HCT116 (cell line): ENCODE data around the gene PAX2. TPM values are rescaled to one million over a fixed set of nuclear protein-coding genes. Genes with fewer than 3 reads are reported as not detected.

ENCODE experiments used
- ATAC-seq: fragments of 200-7000 bp; cut with Tn5 transposase; 2 replicates; pipeline ENCODE4 v1.9.1; 2020; ENCODE audit warnings: mild to moderate bottlenecking, moderate library complexity
- BruUV-seq: library from RNA; stranded (reverse); fragments of 400-500 nt; replicated peaks from 2 replicates; lab custom pipeline; 2021; lab: Mats Ljungman, UMichigan
- CTCF ChIA-PET: fragments of 300-600 bp; sonication (Branson Sonifier 250); formaldehyde crosslinking; loops from one replicate; lab custom pipeline; 2021; ENCODE audit warnings: antibody characterized with exemption; lab: Charles Lee
- POLR2A ChIA-PET: fragments of 300-600, 350-600 bp; sonication (Branson Sonifier 250); formaldehyde crosslinking; loops from one replicate; lab custom pipeline; 2021; ENCODE audit warnings: antibody characterized with exemption; lab: Charles Lee
- RAD21 ChIA-PET, 2 experiments: fragments of 300-600 bp; sonication (Branson Sonifier 250); formaldehyde crosslinking; loops; one replicate each; lab custom pipeline; 2023; ENCODE audit warnings: low total read pairs in 2 of 2; ENCODE audit not compliant: uncharacterized antibody in 2 of 2, unreplicated experiment in 2 of 2, low non-redundant PET in 1 of 2; lab: Charles Lee
- DNase-seq: peaks from one replicate; pipeline ENCODE4 v3.0.0-alpha.2; 2010; ENCODE audit warnings: low read depth, low spot score
- H2AFZ ChIP-seq: fragments of 200-600 bp; shearing (Covaris generic), sonication (generic); 2 replicates; pipeline ENCODE4 v1.6.1; 2017; ENCODE audit warnings: low read depth, mixed run types, mixed read lengths, antibody characterized with exemption, low read length; ENCODE audit not compliant: poor library complexity, severe bottlenecking
- H3K27ac ChIP-seq: 2 replicates; pipeline ENCODE4 v1.5.1; 2012; ENCODE audit warnings: low read depth, low read length
- H3K27me3 ChIP-seq: fragments of 200-600 bp; sonication (generic); 2 replicates; pipeline ENCODE4 v1.6.1; 2016; ENCODE audit warnings: mixed run types, low read length, mixed read lengths; ENCODE audit not compliant: insufficient read depth
- H3K36me3 ChIP-seq, 2 experiments: fragments of 200-500 bp in 1 of 2; fragments of 200-600 bp in 1 of 2; sonication (Bioruptor generic) in 1 of 2; sonication (generic) in 1 of 2; 2 replicates each; pipeline versions ENCODE4 v1.5.1 to v1.6.1; 2014 to 2016; ENCODE audit warnings: low read length in 2 of 2, inconsistent platforms in 1 of 2, mixed read lengths in 1 of 2, mixed run types in 1 of 2; ENCODE audit not compliant: insufficient read depth in 2 of 2, control insufficient read depth in 1 of 2
- H3K4me1 ChIP-seq, 2 experiments: fragments of 200-600 bp in 1 of 2; sonication (generic) in 1 of 2; 2 replicates each; pipeline versions ENCODE4 v1.5.1 to v1.6.1; 2012 to 2017; ENCODE audit warnings: low read length in 2 of 2, inconsistent platforms in 1 of 2, mild to moderate bottlenecking in 1 of 2, mixed read lengths in 1 of 2, mixed run types in 1 of 2, moderate library complexity in 1 of 2; ENCODE audit not compliant: insufficient read depth in 2 of 2, control insufficient read depth in 1 of 2
- H3K4me2 ChIP-seq: fragments of 200-600 bp; sonication (generic); 2 replicates; pipeline ENCODE4 v1.6.1; 2017; ENCODE audit warnings: mixed run types, low read length, mixed read lengths
- H3K4me3 ChIP-seq, 2 experiments: fragments of 200-600 bp in 1 of 2; sonication (generic) in 1 of 2; replicated peaks in 1 of 2; 2 replicates each; pipeline ENCODE4 v1.5.1; 2011 to 2016; ENCODE audit warnings: low read length in 2 of 2, control low read depth in 1 of 2, low read depth in 1 of 2, mild to moderate bottlenecking in 1 of 2, mixed read lengths in 1 of 2, mixed run types in 1 of 2
- H3K79me2 ChIP-seq: fragments of 200-600 bp; sonication (generic); 2 replicates; pipeline ENCODE4 v1.6.1; 2017; ENCODE audit warnings: mild to moderate bottlenecking, mixed run types, low read length, moderate library complexity, mixed read lengths; ENCODE audit not compliant: insufficient read depth
- H3K9ac ChIP-seq: fragments of 200-600 bp; sonication (generic); 2 replicates; pipeline ENCODE4 v1.6.1; 2016; ENCODE audit warnings: low read length, mixed read lengths
- H3K9me2 ChIP-seq: fragments of 200-600 bp; sonication (generic), shearing (Covaris generic); 2 replicates; pipeline ENCODE4 v1.6.1; 2017; ENCODE audit warnings: mixed run types, mild to moderate bottlenecking, moderate library complexity; ENCODE audit not compliant: insufficient read depth
- H3K9me3 ChIP-seq, 2 experiments: fragments of 200-500 bp in 1 of 2; fragments of 200-600 bp in 1 of 2; sonication (Bioruptor generic) in 1 of 2; sonication (generic) in 1 of 2; 2 replicates each; pipeline ENCODE4 v1.6.1; 2014 to 2017; ENCODE audit warnings: low read length in 2 of 2, mixed read lengths in 2 of 2, inconsistent platforms in 1 of 2, low read depth in 1 of 2, mild to moderate bottlenecking in 1 of 2, mixed run types in 1 of 2, moderate library complexity in 1 of 2; ENCODE audit not compliant: control insufficient read depth in 1 of 2, insufficient read depth in 1 of 2
- H4K20me1 ChIP-seq: fragments of 200-600 bp; sonication (generic), shearing (Covaris generic); 2 replicates; pipeline ENCODE4 v1.6.1; 2017; ENCODE audit warnings: mixed run types, mild to moderate bottlenecking, moderate library complexity; ENCODE audit not compliant: insufficient read depth
- ATF3 ChIP-seq: IDR thresholded peaks from 2 replicates; pipeline ENCODE4 v1.6.1; 2012
- CBX3 ChIP-seq: IDR thresholded peaks from 2 replicates; pipeline ENCODE4 v1.6.1; 2012; ENCODE audit warnings: low read depth
- CEBPB ChIP-seq: IDR thresholded peaks from 2 replicates; pipeline ENCODE4 v1.6.1; 2012; ENCODE audit warnings: low read depth
- EGR1 ChIP-seq: IDR thresholded peaks from 2 replicates; pipeline ENCODE4 v1.6.1; 2012; ENCODE audit warnings: low read depth
- ELF1 ChIP-seq: IDR thresholded peaks from 2 replicates; pipeline ENCODE4 v1.6.1; 2012; ENCODE audit warnings: low read depth, borderline replicate concordance
- EZH2 ChIP-seq: fragments of 200-600 bp; sonication (generic); IDR thresholded peaks from 2 replicates; pipeline ENCODE4 v1.6.1; 2017; ENCODE audit warnings: antibody characterized with exemption, mixed run types
- EZH2phosphoT487 ChIP-seq: fragments of 200-600 bp; IDR thresholded peaks from 2 replicates; pipeline ENCODE4 v1.6.1; 2018; ENCODE audit warnings: antibody characterized with exemption, borderline replicate concordance
- FOSL1 ChIP-seq: IDR thresholded peaks from 2 replicates; pipeline ENCODE4 v1.6.1; 2012; ENCODE audit warnings: low read depth
- JUND ChIP-seq: IDR thresholded peaks from 2 replicates; pipeline ENCODE4 v1.6.1; 2012
- POLR2A ChIP-seq: IDR thresholded peaks from 2 replicates; pipeline ENCODE4 v1.7.0; 2011; ENCODE audit warnings: borderline replicate concordance; ENCODE audit not compliant: insufficient read depth, insufficient read length; ENCODE audit errors: extremely low read depth
- POLR2AphosphoS5 ChIP-seq: IDR thresholded peaks from 2 replicates; pipeline ENCODE4 v1.6.1; 2011; ENCODE audit warnings: mild to moderate bottlenecking, low read depth, low read length, moderate library complexity
- RAD21 ChIP-seq: IDR thresholded peaks from 2 replicates; pipeline ENCODE4 v1.6.1; 2012; ENCODE audit warnings: low read depth, mild to moderate bottlenecking
- SIN3A ChIP-seq: IDR thresholded peaks from 2 replicates; pipeline ENCODE4 v1.6.1; 2012; ENCODE audit warnings: low read depth
- SP1 ChIP-seq: IDR thresholded peaks from 2 replicates; pipeline ENCODE4 v1.6.1; 2012; ENCODE audit warnings: low read depth
- SRF ChIP-seq: IDR thresholded peaks from 2 replicates; pipeline ENCODE4 v1.6.1; 2012; ENCODE audit warnings: low read depth
- TCF7L2 ChIP-seq: IDR thresholded peaks from 2 replicates; pipeline ENCODE4 v1.7.0; 2011; ENCODE audit warnings: borderline replicate concordance, inconsistent platforms; ENCODE audit not compliant: insufficient read depth, insufficient read length; ENCODE audit errors: extremely low read depth
- YY1 ChIP-seq: IDR thresholded peaks from 2 replicates; pipeline ENCODE4 v1.6.1; 2011; ENCODE audit warnings: low read length, low read depth, moderate library complexity, mild to moderate bottlenecking; ENCODE audit not compliant: insufficient replicate concordance; ENCODE audit errors: extremely low read depth
- ZBTB33 ChIP-seq: IDR thresholded peaks from 2 replicates; pipeline ENCODE4 v1.6.1; 2011; ENCODE audit warnings: mild to moderate bottlenecking, low read length, moderate library complexity; ENCODE audit not compliant: insufficient replicate concordance; ENCODE audit errors: extremely low read depth
- ZNF274 ChIP-seq: fragments of 200-500 bp; sonication (Bioruptor generic); IDR thresholded peaks from 2 replicates; pipeline ENCODE4 v1.6.1; 2014; ENCODE audit warnings: mild to moderate bottlenecking, low read depth, low read length, inconsistent platforms
- intact Hi-C: fragments of 100-400 bp; cut with micrococcal nuclease; formaldehyde crosslinking; loops from 2 replicates; pipeline ENCODE4 v1.10.0; 2022
- total RNA-seq: library from RNA; stranded (reverse); gene quantifications from one replicate; pipeline ENCODE4 v1.2.1, GENCODE V29; 2021; ENCODE audit not compliant: unreplicated experiment
- TF ChIP-seq, protein P1 (sequence below): IDR thresholded peaks from 2 replicates; pipeline ENCODE4 v1.6.1; 2012

Gene PAX2
- total RNA-seq, 1 experiment from 2014 or later, result 5.0 TPM

- Histone ChIP-seq H3K4me2 (no peak overlapping the region), H3K27ac (no peak overlapping the region), H3K9me2 (no peaks in the 10 kb centered on the region), H3K27me3 (no peaks in the 10 kb centered on the region), H3K79me2 (no peaks in the 10 kb centered on the region), H4K20me1 (no peaks in the 10 kb centered on the region), H3K9ac (no peak overlapping the region), H3K36me3 (no peaks in the 10 kb centered on the region), H2AFZ (no peak overlapping the region), H3K4me3 (no peak overlapping the region), H3K4me1 (peaks cover 32 to 37% of the 10 kb centered on the region in 2 experiments), H3K9me3 (no peaks in the 10 kb centered on the region)
- no peak for ATAC-seq
- TF ChIP-seq, protein P1, sequence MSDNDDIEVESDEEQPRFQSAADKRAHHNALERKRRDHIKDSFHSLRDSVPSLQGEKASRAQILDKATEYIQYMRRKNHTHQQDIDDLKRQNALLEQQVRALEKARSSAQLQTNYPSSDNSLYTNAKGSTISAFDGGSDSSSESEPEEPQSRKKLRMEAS, result no peak
- no peak for TF ChIP-seq EGR1
- no peak for TF ChIP-seq ZBTB33
- no peak for TF ChIP-seq FOSL1
- no peak for TF ChIP-seq EZH2phosphoT487
- TF ChIP-seq YY1, result no peak
- no peak for TF ChIP-seq RAD21
- no peak for TF ChIP-seq ELF1
- no peak for TF ChIP-seq POLR2AphosphoS5
- no peak for TF ChIP-seq SP1
- no peak for TF ChIP-seq TCF7L2
- no peak for TF ChIP-seq JUND
- TF ChIP-seq EZH2, result no peak
- TF ChIP-seq SIN3A, result no peak
- TF ChIP-seq ATF3, result no peak
- TF ChIP-seq POLR2A, result no peak
- TF ChIP-seq SRF, result no peak
- no peak for TF ChIP-seq CBX3
- no peak for TF ChIP-seq ZNF274
- no peak for TF ChIP-seq CEBPB
- RAD21 ChIA-PET, result no interaction called here
- CTCF ChIA-PET, result interaction anchor here (1.4 kb wide), 1 partner anchor 11 kb away, joined by 7 read pairs; no protein-coding TSS in a partner anchor
- intact Hi-C loops, result no loop called here
- BruUV-seq, result no TSS peak
- POLR2A ChIA-PET, result no interaction called here
- no peak for DNase-seq
Measured at GRCh38 chr10:100732241-100732596, 13.2 kb upstream of the PAX2 start.
